ENCODE measurements around the gene CADM1.

CADM1 gene

DNA sequence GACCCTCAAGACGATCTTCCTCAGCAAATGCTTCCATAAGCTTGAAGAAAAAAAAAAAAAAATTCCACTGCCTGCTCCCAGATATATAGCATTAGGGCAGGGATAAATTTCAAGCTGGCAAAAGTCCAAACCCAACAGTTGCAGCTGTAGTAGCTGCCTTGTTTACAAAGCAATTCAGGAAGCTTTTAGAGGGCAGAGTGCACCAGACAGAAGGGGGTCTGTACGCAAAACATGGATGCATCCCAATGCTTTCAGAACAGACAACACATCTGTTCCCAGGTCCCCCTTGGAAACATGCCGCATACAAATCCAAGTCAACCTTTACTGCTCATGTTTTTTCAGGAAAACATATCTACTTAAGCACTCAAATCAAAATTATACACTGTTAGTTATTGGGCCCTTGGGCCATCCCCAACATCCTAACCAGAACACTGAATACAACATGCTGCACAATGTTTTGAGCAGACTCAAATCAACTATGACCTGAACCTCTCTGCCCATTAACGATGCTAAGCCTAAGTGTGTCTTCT, 94.5 kb downstream of the CADM1 start:
- H3K4me3 ChIP-seq (ENCODE audit: severe bottlenecking), result no peak overlapping the region
- TF ChIP-seq, protein P1, sequence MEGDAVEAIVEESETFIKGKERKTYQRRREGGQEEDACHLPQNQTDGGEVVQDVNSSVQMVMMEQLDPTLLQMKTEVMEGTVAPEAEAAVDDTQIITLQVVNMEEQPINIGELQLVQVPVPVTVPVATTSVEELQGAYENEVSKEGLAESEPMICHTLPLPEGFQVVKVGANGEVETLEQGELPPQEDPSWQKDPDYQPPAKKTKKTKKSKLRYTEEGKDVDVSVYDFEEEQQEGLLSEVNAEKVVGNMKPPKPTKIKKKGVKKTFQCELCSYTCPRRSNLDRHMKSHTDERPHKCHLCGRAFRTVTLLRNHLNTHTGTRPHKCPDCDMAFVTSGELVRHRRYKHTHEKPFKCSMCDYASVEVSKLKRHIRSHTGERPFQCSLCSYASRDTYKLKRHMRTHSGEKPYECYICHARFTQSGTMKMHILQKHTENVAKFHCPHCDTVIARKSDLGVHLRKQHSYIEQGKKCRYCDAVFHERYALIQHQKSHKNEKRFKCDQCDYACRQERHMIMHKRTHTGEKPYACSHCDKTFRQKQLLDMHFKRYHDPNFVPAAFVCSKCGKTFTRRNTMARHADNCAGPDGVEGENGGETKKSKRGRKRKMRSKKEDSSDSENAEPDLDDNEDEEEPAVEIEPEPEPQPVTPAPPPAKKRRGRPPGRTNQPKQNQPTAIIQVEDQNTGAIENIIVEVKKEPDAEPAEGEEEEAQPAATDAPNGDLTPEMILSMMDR (IDR thresholded peaks at IDR 0.05; ENCODE audit: poor library complexity, severe bottlenecking), result no peak
- H3K27ac ChIP-seq (ENCODE audit: poor library complexity, severe bottlenecking), result no peak overlapping the region
- H3K9me3 ChIP-seq (ENCODE audit: severe bottlenecking), result no peaks in the 10 kb centered on the region
- no peaks in the 10 kb centered on the region for H3K27me3 ChIP-seq (ENCODE audit: insufficient read depth, poor library complexity, severe bottlenecking)
- H3K4me1 ChIP-seq (ENCODE audit: insufficient read depth, poor library complexity, severe bottlenecking), result no peaks in the 10 kb centered on the region
- ATAC-seq (ENCODE audit: low read depth), result no peak
- DNase-seq (ENCODE audit: low spot score), result no peak
- no peaks in the 10 kb centered on the region for H3K36me3 ChIP-seq (ENCODE audit: low read depth)

DNA sequence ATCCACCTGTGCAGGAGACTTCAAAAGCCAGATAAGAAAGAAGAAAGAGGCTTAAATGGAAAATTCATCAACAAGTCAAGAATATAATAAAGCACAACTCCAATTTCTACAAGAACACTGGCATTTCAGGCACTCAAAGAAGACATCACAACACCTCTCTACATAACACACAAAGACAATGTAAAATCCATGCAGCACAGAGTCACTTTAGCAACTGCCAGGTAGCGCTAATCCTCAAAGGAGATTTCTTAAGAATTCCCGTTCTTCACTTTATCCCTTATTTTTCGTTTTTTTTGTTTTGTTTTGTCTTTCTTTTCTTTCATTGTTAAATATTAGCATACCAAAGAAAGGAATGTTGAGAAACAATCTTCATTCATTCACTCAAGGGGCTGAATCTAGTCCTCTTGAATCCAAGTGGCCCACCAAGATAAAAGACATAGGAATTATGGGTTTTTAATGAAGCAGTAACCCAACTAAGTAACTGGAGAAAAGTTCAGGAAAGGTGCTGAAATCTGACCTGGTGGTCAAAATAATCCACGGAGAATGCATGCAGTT, 95.0 kb downstream of the CADM1 start:
- no peak for DNase-seq (ENCODE audit: low spot score)
- Histone ChIP-seq H3K27me3 (ENCODE audit: insufficient read depth, poor library complexity, severe bottlenecking) (no peaks in the 10 kb centered on the region), H3K9me3 (ENCODE audit: severe bottlenecking) (no peaks in the 10 kb centered on the region), H3K4me1 (ENCODE audit: insufficient read depth, poor library complexity, severe bottlenecking) (no peaks in the 10 kb centered on the region), H3K27ac (ENCODE audit: poor library complexity, severe bottlenecking) (no peak overlapping the region), H3K36me3 (ENCODE audit: low read depth) (no peaks in the 10 kb centered on the region), H3K4me3 (ENCODE audit: severe bottlenecking) (no peak overlapping the region)
- no peak for ATAC-seq (ENCODE audit: low read depth)
- TF ChIP-seq, protein P1 (IDR thresholded peaks at IDR 0.05; ENCODE audit: poor library complexity, severe bottlenecking), result no peak

DNA sequence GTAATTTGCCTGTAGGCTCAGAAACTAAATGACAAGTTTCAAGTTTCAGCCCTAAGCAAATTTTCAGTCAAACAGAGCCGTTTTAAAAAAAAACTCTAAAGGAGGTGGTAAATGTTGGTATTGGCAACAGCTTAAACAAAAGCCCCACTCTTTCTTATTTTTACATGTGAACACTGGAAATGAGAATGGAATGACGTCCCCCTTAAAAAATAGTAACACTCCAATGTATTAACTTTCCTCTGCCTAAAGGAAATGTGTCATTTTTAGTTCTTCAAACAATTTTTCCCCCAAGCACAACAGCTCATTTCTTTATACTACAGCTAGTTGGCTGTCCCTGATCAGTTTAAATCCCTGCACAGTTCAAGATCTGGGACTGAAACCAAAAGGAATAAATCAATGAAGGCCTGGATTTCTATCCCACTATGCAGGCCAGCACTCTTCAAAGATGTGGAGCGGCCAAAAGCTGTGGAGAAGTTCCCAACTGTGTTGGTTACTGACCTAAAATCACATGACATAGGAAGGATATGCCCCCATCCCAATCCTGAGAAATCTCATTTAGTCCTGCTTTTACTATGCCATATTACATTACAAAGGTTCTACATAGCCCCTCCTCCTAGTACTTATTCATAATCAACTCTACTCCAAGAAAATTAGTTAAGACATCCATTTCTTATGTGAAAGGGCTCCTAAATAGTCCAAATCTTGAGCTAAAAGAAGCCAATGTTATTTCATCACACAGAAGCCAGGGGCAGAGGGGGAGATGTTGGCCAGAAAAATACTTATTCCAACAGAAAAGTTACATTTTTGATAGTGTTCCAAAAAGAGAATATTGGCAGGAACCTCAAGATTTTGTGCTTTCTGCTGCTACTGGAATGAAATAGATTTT, 95.9 kb downstream of the CADM1 start:
- Histone ChIP-seq H3K9me3 (ENCODE audit: severe bottlenecking) (no peaks in the 10 kb centered on the region), H3K27ac (ENCODE audit: poor library complexity, severe bottlenecking) (no peak overlapping the region), H3K4me3 (ENCODE audit: severe bottlenecking) (no peak overlapping the region), H3K4me1 (ENCODE audit: insufficient read depth, poor library complexity, severe bottlenecking) (no peaks in the 10 kb centered on the region), H3K36me3 (ENCODE audit: low read depth) (no peaks in the 10 kb centered on the region), H3K27me3 (ENCODE audit: insufficient read depth, poor library complexity, severe bottlenecking) (no peaks in the 10 kb centered on the region)
- ATAC-seq (ENCODE audit: low read depth) (no peak), DNase-seq (ENCODE audit: low spot score) (no peak)
- TF ChIP-seq, protein P1 (IDR thresholded peaks at IDR 0.05; ENCODE audit: poor library complexity, severe bottlenecking), result no peak

DNA sequence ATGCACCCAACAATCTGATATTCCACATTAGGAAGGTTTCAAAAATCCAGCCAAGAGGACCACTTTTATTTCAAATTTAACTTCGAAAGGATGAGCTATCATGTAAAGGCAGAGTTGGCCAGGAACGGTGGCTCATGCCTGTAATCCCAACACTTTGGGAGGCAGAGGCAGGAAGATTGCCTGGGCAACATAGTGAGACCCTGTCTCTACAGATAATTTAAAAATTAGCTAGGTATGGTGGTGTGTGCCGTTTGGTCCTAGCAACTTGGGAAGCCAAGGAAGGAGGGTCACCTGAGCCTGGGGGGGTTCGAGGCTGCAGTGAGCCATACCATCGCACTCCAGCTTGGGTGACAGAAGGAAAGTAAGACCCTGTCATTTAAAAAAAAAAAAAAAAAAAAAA, 96.7 kb downstream of the CADM1 start:
- ATAC-seq (ENCODE audit: low read depth) (no peak), DNase-seq (ENCODE audit: low spot score) (no peak)
- Histone ChIP-seq H3K4me3 (ENCODE audit: severe bottlenecking) (no peak overlapping the region), H3K9me3 (ENCODE audit: severe bottlenecking) (no peaks in the 10 kb centered on the region), H3K36me3 (ENCODE audit: low read depth) (no peaks in the 10 kb centered on the region), H3K4me1 (ENCODE audit: insufficient read depth, poor library complexity, severe bottlenecking) (no peaks in the 10 kb centered on the region), H3K27me3 (ENCODE audit: insufficient read depth, poor library complexity, severe bottlenecking) (no peaks in the 10 kb centered on the region), H3K27ac (ENCODE audit: poor library complexity, severe bottlenecking) (no peak overlapping the region)
- TF ChIP-seq, protein P1 (IDR thresholded peaks at IDR 0.05; ENCODE audit: poor library complexity, severe bottlenecking), result no peak

Data from RWPE2 (cell line).